HG03354 (cell line): ENCODE results near the gene FAAH.

Source experiments
- ATAC-seq: cut with Tn5 transposase; IDR thresholded peaks from one replicate; pipeline ENCODE4 v1.9.1; 2021; ENCODE audit warnings: mild to moderate bottlenecking; ENCODE audit not compliant: unreplicated experiment, poor library complexity, severe bottlenecking

FAAH gene

GRCh38 chr1:46418976-46419375 is 24.9 kb downstream of the FAAH start:
- no peak for ATAC-seq

- no peak for ATAC-seq
Measured at GRCh38 chr1:46420533-46420915, 26.4 kb downstream of the FAAH start.

GRCh38 chr1:46421739-46422138 is 27.6 kb downstream of the FAAH start:
- ATAC-seq: no peak

GRCh38 chr1:46422261-46422871 is 28.2 kb downstream of the FAAH start:
- ATAC-seq: no peak

GRCh38 chr1:46423574-46424240 is 29.6 kb downstream of the FAAH start:
- no peak for ATAC-seq

GRCh38 chr1:46424730-46425129 is 30.6 kb downstream of the FAAH start:
- ATAC-seq: no peak

- no peak for ATAC-seq
Measured at GRCh38 chr1:46425726-46426125, 31.6 kb downstream of the FAAH start.

- ATAC-seq: no peak
Measured at GRCh38 chr1:46427541-46427940, 33.4 kb downstream of the FAAH start.

- no peak for ATAC-seq
Measured at GRCh38 chr1:46429436-46429835, 35.3 kb downstream of the FAAH start.

- no peak for ATAC-seq
Measured at GRCh38 chr1:46431695-46432094, 37.6 kb downstream of the FAAH start.

GRCh38 chr1:46432781-46433327 is 38.7 kb downstream of the FAAH start:
- no peak for ATAC-seq

- ATAC-seq: no peak
Measured at GRCh38 chr1:46434358-46434757, 40.2 kb downstream of the FAAH start.

GRCh38 chr1:46436844-46437243 is 42.7 kb downstream of the FAAH start:
- no peak for ATAC-seq

GRCh38 chr1:46437723-46438122 is 43.6 kb downstream of the FAAH start:
- ATAC-seq: no peak

GRCh38 chr1:46438346-46438745 is 44.2 kb downstream of the FAAH start:
- ATAC-seq: no peak

GRCh38 chr1:46440478-46440877 is 46.4 kb downstream of the FAAH start:
- no peak for ATAC-seq

- ATAC-seq: peak; percentile 72
Measured at GRCh38 chr1:46442317-46443161, 48.4 kb downstream of the FAAH start.

GRCh38 chr1:46444466-46444865 is 50.3 kb downstream of the FAAH start:
- no peak for ATAC-seq

- no peak for ATAC-seq
Measured at GRCh38 chr1:46445773-46446256, 51.7 kb downstream of the FAAH start.
